SK-N-MC (cell line): ENCODE measurements around the gene PASD1.

ENCODE experiments used
- EZH2 ChIP-seq: fragments of 200-600 bp; sonication (generic); IDR thresholded peaks from one replicate; pipeline ENCODE4 v1.6.1; 2017; ENCODE audit warnings: antibody characterized with exemption
- FOXP2 ChIP-seq: optimal IDR thresholded peaks from 2 replicates; pipeline ENCODE3; 2011; ENCODE audit warnings: mild to moderate bottlenecking, moderate library complexity; ENCODE audit not compliant: insufficient read depth; ENCODE audit errors: extremely low read length, control extremely low read depth
- POLR2AphosphoS5 ChIP-seq: IDR thresholded peaks from 2 replicates; pipeline ENCODE4 v1.6.1; 2012; ENCODE audit warnings: mild to moderate bottlenecking, low read depth, low read length, borderline replicate concordance

DNA sequence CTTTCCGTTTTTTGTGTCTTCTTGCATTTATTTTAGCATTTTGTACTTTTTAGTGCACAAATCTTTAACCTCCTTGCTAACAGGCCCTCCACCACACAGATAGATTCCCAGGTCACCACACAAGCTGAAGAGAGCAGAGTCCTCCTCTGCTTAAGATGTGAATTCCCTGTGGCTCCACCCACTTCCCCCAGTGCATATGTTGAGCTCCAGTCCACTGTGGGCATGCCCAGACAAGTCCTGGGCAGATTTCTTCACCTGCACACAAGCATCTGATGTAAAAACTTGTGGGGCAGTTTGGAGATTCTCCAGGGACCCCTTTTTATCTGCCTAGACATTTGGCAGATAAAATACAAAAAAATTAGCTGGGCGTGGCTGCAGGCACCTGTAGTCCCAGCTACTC lies 19.8 kb upstream of the PASD1 start:
- TF ChIP-seq EZH2 (no peak), POLR2AphosphoS5 (no peak), FOXP2 (no peak)
